A549 (cell line): ENCODE measurements around the gene FBXW2.

Experiments used
- CBX2 ChIP-seq: fragments of 200-600 bp; sonication (generic); IDR thresholded peaks from 2 replicates; pipeline ENCODE4 v1.6.1; 2016; ENCODE audit warnings: low read depth, mild to moderate bottlenecking, borderline replicate concordance
- HMGXB4 ChIP-seq: fragments of 250-450 bp; sonication (Bioruptor Pico); IDR thresholded peaks from 2 replicates; pipeline ENCODE4 v1.5.0; 2021; ENCODE audit warnings: mild to moderate bottlenecking, moderate library complexity, borderline replicate concordance
- JUNB ChIP-seq: fragments of >200 bp; sonication (Bioruptor Twin); formaldehyde crosslinking; IDR thresholded peaks from 2 replicates; pipeline ENCODE4 v1.6.1; 2016
- MAX ChIP-seq: IDR thresholded peaks from 2 replicates; pipeline ENCODE4 v1.6.1; 2012
- PHF8 ChIP-seq: fragments of 200-600 bp; sonication (generic); IDR thresholded peaks from 2 replicates; pipeline ENCODE4 v1.6.1; 2016; ENCODE audit warnings: low read depth, mild to moderate bottlenecking, antibody characterized with exemption, moderate library complexity, borderline replicate concordance
- POLR2A ChIP-seq: IDR thresholded peaks from 2 replicates; pipeline ENCODE4 v1.6.1; 2012; ENCODE audit warnings: mild to moderate bottlenecking, low read length
- RAD21 ChIP-seq, 2 experiments: fragments of >200 bp in 1 of 2; sonication (Bioruptor Twin) in 1 of 2; formaldehyde crosslinking in 1 of 2; IDR thresholded peaks in 1 of 2; conservative IDR thresholded peaks in 1 of 2; 2 replicates in 1 of 2; 3 replicates in 1 of 2; pipeline ENCODE4 v1.6.1; 2012 to 2018; ENCODE audit warnings: inconsistent platforms in 1 of 2
- REST ChIP-seq: fragments of 200-600 bp; sonication (generic); IDR thresholded peaks from 2 replicates; pipeline ENCODE4 v1.6.1; 2016; ENCODE audit warnings: antibody characterized with exemption, mild to moderate bottlenecking, moderate library complexity
- RFX5 ChIP-seq: fragments of 450-650 bp; IDR thresholded peaks from 2 replicates; pipeline ENCODE4 v1.7.1; 2014; ENCODE audit warnings: antibody characterized with exemption, mild to moderate bottlenecking, moderate library complexity
- RNF2 ChIP-seq: fragments of 200-600 bp; sonication (generic); IDR thresholded peaks from 2 replicates; pipeline ENCODE4 v1.6.1; 2016; ENCODE audit warnings: low read depth, mild to moderate bottlenecking, antibody characterized with exemption, moderate library complexity, borderline replicate concordance
- TF ChIP-seq, protein P1 (sequence below): fragments of >200 bp; sonication (Bioruptor Twin); formaldehyde crosslinking; IDR thresholded peaks from 3 replicates; pipeline ENCODE4 v1.5.1; 2016
- TF ChIP-seq, protein P2 (sequence below): fragments of 450-650 bp; IDR thresholded peaks from 2 replicates; pipeline ENCODE4 v1.6.1; 2014; ENCODE audit warnings: antibody characterized with exemption

DNA sequence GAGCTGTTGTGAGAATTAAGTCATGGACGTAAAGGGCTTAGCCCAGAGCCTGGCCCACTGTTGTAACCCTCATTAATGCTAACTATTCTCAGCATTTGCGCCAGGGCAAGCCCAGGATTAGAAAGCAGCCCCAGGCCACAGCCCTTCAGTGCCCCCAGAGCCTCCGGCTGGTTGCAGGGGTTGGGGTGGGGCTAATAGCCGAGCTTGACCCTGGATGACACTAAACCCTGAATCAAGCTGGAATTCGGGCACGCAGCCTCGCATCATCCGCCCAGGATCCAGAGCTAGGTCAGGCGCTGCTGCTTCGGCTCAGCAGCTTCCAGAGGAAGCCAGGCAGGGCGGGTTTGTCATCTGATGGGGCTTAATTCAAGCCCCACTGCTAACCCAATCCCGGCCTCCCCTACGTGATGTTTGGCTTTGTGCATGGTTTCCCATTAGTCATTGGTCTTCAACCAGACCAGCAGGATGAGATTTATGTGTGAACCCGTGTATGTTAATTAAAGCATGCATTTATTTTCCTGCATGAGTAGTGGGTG, 77.8 kb downstream of the FBXW2 start:
- TF ChIP-seq REST (no peak), CBX2 (no peak), JUNB (no peak), RFX5 (no peak), MAX (peak; percentile 4; the same call in 1 of the 2 replicates), HMGXB4 (CRISPR knock-in tag) (no peak), RNF2 (no peak), PHF8 (no peak), RAD21 (conservative IDR thresholded peaks at IDR 0.05 in 1 of 2, IDR thresholded peaks at IDR 0.05 in 1 of 2) (no peak), POLR2A (no peak)
- TF ChIP-seq, protein P1, sequence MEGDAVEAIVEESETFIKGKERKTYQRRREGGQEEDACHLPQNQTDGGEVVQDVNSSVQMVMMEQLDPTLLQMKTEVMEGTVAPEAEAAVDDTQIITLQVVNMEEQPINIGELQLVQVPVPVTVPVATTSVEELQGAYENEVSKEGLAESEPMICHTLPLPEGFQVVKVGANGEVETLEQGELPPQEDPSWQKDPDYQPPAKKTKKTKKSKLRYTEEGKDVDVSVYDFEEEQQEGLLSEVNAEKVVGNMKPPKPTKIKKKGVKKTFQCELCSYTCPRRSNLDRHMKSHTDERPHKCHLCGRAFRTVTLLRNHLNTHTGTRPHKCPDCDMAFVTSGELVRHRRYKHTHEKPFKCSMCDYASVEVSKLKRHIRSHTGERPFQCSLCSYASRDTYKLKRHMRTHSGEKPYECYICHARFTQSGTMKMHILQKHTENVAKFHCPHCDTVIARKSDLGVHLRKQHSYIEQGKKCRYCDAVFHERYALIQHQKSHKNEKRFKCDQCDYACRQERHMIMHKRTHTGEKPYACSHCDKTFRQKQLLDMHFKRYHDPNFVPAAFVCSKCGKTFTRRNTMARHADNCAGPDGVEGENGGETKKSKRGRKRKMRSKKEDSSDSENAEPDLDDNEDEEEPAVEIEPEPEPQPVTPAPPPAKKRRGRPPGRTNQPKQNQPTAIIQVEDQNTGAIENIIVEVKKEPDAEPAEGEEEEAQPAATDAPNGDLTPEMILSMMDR = no peak
- TF ChIP-seq, protein P2, sequence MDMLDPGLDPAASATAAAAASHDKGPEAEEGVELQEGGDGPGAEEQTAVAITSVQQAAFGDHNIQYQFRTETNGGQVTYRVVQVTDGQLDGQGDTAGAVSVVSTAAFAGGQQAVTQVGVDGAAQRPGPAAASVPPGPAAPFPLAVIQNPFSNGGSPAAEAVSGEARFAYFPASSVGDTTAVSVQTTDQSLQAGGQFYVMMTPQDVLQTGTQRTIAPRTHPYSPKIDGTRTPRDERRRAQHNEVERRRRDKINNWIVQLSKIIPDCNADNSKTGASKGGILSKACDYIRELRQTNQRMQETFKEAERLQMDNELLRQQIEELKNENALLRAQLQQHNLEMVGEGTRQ = no peak
